ENCODE results near the gene DNAJC1. TPM values are rescaled to one million over a fixed set of nuclear protein-coding genes. Genes with fewer than 3 reads are reported as not detected.

DNAJC1 gene
- total RNA-seq, 1 experiment from 2014 or later, result 3.2 TPM

GRCh38 chr10:21715531-21716195 lies 287.9 kb downstream of the DNAJC1 start:
- Histone ChIP-seq H4K20me1 (ENCODE audit: insufficient read depth, low read depth, low read length) (no peaks in the 10 kb centered on the region), H3K27ac (ENCODE audit: low read length) (no peak overlapping the region), H3K4me2 (ENCODE audit: low read depth, low read length, poor library complexity, severe bottlenecking) (no peak overlapping the region), H3K27me3 (ENCODE audit: low read length) (no peaks in the 10 kb centered on the region), H3K9me3 (ENCODE audit: low read length) (no peaks in the 10 kb centered on the region), H3K9me2 (replicated peaks; ENCODE audit: insufficient read depth, low read length) (no peaks in the 10 kb centered on the region), H3K79me2 (ENCODE audit: low read length) (peaks cover 34% of the 10 kb centered on the region), H3K4me3 (ENCODE audit: low read length) (no peak overlapping the region), H3K4me1 (ENCODE audit: low read length) (peaks cover 2% of the 10 kb centered on the region; the same call in 1 of the 2 replicates), H3K9ac (ENCODE audit: low read length) (no peak overlapping the region), H2AFZ (ENCODE audit: low read length) (no peak overlapping the region), H3K36me3 (ENCODE audit: insufficient read depth, low read length) (peaks cover 9% of the 10 kb centered on the region; the same call in 1 of the 2 replicates)
- no peak for DNase-seq

- Histone ChIP-seq H3K9me2 (replicated peaks; ENCODE audit: insufficient read depth, low read length) (no peaks in the 10 kb centered on the region), H3K4me1 (ENCODE audit: low read length) (peaks cover 10% of the 10 kb centered on the region), H3K9ac (ENCODE audit: low read length) (no peak overlapping the region), H3K79me2 (ENCODE audit: low read length) (peaks cover 38% of the 10 kb centered on the region), H3K4me2 (ENCODE audit: low read depth, low read length, poor library complexity, severe bottlenecking) (no peak overlapping the region), H3K9me3 (ENCODE audit: low read length) (no peaks in the 10 kb centered on the region), H3K27ac (ENCODE audit: low read length) (no peak overlapping the region), H4K20me1 (ENCODE audit: insufficient read depth, low read depth, low read length) (no peaks in the 10 kb centered on the region), H3K36me3 (ENCODE audit: insufficient read depth, low read length) (peaks cover 9% of the 10 kb centered on the region; the same call in 1 of the 2 replicates), H3K4me3 (ENCODE audit: low read length) (no peak overlapping the region), H3K27me3 (ENCODE audit: low read length) (no peaks in the 10 kb centered on the region), H2AFZ (ENCODE audit: low read length) (no peak overlapping the region)
- DNase-seq, result no peak
Measured at GRCh38 chr10:21712975-21713374, 290.6 kb downstream of the DNAJC1 start.

- Histone ChIP-seq H3K36me3 (ENCODE audit: insufficient read depth, low read length) (no peaks in the 10 kb centered on the region), H3K4me1 (ENCODE audit: low read length) (peaks cover 15% of the 10 kb centered on the region), H3K27ac (ENCODE audit: low read length) (no peak overlapping the region), H3K9me2 (replicated peaks; ENCODE audit: insufficient read depth, low read length) (no peaks in the 10 kb centered on the region), H3K9me3 (ENCODE audit: low read length) (no peaks in the 10 kb centered on the region), H3K27me3 (ENCODE audit: low read length) (no peaks in the 10 kb centered on the region), H4K20me1 (ENCODE audit: insufficient read depth, low read depth, low read length) (no peaks in the 10 kb centered on the region), H3K4me3 (ENCODE audit: low read length) (no peak overlapping the region), H3K4me2 (ENCODE audit: low read depth, low read length, poor library complexity, severe bottlenecking) (no peak overlapping the region), H3K9ac (ENCODE audit: low read length) (no peak overlapping the region), H2AFZ (ENCODE audit: low read length) (no peak overlapping the region), H3K79me2 (ENCODE audit: low read length) (peaks cover 76% of the 10 kb centered on the region)
- no peak for DNase-seq
Measured at GRCh38 chr10:21707498-21707897, 296.0 kb downstream of the DNAJC1 start.

Small RNAs within 50 kb of the gene (small RNA-seq; reads per million reads assigned to genes)
- not detected for gene RN7SKP219
- gene RN7SKP37, result 1.7 reads per million, percentile 48 among the genes with 10 or more reads in this experiment

Other genes starting within 250 kb of the DNAJC1 start
- gene EBLN1, start 214.3 kb upstream of the DNAJC1 start, total RNA-seq (2014; rRNA removed; shearing (Covaris generic); ENCODE audit: low replicate concordance), result not detected in 2 replicates

Data from Karpas-422 (cell line).